HG03565 (cell line): ENCODE results near the gene AGAP1.

Experiments
- ATAC-seq: cut with Tn5 transposase; IDR thresholded peaks from one replicate; pipeline ENCODE4 v1.9.1; 2021; ENCODE audit warnings: mild to moderate bottlenecking, moderate library complexity; ENCODE audit not compliant: unreplicated experiment

AGAP1 gene

DNA sequence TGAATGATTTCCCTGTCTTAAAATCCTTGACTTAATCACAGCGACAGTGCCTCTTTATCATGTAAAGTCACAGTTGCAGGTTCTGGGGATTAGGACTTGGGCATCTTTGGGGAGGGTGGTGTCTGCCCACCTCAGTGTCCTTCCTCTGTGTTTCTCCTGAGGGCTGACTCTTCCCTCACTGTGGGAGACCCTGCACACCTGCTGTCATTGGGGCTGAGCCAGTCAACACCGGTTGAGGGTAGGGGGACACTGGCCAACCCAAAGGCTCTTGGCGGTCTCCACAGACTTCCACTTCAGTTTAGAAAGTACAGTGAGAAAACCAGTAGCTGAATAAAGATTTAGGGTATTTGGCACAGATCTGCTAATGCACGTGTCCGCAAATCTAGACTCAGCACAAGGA is 36.9 kb downstream of the AGAP1 start:
- ATAC-seq, result no peak

DNA sequence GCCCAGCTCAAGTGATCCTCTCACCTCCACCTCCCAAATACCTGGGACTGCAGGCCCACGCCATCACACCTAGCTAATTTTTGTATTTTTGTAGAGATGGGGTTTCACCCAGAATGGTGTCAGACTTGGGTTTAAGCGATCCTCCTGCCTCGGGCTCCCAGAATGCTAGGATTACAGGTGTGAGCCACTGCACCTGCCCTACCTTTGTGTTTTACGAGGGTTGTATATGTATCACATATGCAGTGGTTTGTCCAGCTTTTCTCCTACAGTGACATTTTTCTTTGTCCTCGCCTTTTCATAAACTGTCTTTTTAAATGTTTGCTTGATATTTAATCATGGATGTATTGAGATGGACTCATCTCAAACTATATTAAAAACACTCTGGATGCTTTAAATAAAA is 38.5 kb downstream of the AGAP1 start:
- ATAC-seq, result no peak

DNA sequence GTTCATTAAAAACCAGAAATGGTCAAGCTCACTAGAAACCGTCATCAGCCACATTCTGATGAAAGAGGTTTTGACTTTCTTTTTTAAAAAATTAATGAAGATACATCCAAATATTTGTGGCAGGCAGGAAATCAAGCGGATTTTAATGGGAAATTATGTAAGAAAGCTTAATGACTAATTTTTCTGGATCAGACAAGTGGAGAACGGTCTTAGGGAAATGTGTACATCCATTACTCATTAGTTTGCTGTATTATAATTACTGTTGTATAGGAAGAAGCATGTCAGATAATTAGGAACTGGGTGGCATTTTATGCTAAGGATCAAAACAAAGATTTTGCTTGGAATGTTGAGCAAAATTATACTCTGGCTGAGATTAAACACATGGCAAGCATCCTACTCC is 39.4 kb downstream of the AGAP1 start:
- no peak for ATAC-seq

DNA sequence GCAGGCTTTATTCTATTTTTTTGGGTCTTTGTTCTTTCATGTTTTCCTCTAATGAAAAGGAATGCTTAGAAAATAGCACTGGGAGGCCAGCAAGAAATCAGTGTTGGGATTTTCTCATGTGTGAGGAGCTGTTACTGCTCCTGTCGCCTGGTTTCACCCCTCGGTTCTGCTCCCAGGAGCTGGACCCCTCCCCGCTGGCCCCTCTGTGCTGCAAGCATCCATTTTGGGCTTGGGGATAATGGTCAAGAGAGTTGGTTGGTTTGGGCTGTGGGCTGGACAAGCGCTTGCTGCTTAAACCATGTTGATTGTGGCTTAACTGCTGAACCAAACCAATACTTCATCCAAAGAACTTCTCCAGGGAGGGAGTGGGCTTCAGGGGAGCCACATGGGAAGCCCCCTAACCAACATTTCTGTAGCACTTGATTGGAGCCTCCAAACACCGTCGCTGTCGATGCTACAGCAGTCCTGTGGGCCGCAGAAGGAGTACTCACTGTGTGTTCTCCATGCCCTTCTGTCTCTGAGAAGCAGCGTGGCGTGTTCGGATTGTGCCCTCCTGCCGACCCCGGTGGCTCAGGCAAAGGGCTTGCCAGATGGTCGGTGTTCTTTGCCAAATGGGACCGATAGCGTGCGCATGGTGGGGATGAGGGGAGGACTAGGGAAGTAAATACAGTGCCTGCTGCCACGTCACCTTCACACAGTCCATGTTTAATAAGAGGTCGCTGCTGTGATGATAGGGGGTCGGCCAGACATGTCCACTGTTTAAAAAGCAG is 40.0 kb downstream of the AGAP1 start:
- no peak for ATAC-seq

DNA sequence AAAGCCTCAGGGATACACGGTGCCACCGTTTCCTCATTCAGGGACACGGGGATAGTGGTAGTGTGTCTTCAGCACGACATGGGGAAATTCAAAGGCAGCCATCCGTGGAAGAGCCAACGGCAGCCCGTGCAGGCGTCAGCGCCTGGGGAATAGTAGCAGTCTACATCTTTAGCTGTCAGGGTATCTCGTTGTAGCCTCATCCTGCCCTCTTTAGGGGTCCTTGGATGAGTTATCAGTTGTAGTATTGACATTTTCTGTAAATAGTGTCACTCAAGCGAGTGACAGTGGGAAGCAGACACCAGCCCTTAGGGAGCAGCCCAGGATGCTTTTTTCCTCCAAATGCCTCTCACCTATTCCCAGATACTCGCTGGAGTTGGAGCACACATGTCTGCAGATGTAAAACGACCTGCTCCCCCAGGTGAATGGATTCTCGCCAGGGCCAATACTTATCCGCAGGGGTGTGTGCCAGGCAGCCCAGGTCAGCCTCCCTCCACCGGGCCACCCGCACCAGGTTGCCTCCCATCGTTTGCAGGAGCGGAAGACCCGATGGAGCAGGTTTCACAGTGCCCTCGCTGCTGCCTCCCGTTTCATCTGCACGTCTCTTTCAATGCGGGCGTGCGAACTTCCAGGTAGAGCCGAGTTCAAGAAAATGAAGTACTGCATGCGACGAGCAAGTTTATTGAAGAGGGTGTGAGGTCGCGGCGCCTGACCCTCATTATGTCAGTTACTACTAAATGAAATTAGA is 41.0 kb downstream of the AGAP1 start:
- ATAC-seq, result no peak

DNA sequence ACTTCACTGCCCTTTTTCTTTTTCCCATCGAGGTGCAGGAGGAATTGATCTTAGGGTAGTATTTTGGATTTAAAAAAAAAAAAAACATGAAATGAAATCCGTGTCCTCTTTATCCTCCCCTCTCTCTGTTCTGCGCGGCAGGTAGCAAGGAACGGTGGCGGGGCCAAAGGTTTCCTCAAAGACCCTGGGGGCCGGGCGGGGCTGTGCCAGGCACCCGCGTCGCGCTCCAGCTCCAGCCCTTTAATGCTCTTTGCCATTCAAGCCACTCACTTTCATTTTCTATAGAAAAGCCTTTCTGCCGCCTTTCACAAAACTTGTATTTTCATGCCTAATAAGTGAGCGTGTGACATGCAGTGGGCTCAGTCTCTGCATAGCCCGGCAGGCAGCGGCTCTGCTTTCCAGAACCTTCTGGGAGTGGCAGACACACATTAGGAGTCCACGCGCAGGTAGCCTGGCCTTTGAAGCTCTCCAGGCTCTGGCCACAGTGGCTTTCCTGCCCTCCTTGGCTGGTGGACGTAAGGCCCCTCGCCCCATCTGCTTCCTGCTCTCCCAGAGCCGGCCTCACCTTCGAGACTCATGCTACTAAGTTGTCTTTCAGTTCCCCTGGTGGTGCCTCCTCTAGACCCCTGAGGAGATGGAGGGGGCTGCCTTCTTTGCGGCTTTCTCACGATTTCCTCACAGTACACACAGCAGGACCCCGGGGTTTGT is 41.7 kb downstream of the AGAP1 start:
- no peak for ATAC-seq

DNA sequence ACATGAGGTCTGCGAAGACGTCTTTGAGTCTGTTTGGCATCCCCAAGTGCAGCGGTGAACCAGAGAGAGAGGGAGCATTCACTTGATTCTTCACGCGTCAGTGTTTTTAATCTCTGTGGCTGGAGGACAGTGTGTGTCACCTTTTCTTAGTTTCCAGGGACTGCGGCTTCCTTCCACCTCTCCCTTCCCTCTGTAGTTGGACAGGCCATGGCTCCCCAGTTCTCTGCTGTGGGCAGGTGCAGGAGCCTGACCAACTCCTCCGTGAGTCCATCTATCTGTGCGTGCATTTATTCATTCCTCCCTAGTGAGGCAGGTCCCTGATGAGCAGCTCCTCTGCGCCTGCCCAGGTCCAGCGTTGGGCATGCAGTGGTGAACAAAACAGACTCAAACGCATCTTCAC is 42.9 kb downstream of the AGAP1 start:
- ATAC-seq, result no peak

DNA sequence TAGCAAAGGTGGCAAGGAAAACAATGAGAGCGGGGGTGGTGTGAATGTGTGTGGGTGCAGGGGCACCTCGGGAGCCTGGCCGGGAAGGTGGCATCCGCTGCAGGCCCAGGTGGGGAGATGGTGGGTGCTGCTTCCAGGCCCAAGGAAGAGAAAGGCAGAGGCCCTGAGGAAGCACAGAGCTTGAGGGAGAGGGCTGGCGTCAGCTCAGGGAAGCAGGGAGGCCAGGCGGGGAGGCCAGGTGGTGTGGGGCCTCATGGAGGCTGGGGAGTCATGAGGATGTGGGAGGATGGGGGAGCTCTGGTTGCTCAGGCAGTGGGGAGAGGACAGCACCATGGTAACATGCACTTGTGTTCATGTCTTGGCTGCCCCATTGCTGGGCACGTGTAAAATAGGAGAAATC is 43.3 kb downstream of the AGAP1 start:
- no peak for ATAC-seq

DNA sequence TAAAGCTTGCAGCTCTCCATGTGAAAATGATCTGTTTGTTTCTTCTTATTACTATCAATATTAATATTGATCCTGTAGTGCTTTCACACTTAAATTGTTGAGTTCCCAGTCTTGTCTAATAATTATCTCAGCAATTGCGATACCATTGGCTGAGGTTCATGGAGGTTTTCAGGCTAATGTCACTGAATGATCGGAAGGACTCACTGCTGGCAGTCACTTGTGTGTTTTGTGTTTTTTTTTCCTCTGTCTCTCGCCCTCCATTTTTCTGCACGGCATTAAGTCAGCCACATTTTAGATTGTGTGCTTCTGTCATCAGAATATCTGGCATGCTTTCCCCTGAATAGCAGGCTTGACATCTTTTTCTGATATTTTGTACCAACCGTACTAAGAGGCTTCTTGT is 43.7 kb downstream of the AGAP1 start:
- no peak for ATAC-seq

DNA sequence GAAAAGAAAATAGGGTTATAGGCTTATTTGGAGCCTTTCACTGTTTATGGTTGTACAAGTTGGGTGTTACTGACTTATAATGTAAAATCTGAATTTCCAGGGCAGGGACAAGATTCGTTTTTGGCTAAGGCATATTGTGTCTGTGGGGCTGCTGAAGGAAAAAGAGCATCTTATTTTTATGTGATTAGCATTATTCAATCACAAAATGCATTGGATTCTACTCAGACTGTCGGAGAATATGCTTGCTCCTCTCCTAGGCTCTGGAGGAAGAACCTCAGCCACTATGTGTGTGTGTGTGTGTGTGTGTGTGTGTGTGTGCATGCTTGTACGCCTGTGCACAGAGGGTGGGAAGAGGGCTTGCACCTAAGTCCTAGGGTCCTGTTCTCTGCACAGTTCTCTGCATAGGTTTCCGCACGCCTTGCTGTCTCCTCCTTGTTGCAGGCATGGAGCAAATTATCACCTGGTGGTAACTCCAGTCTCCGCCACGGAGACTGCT is 44.3 kb downstream of the AGAP1 start:
- no peak for ATAC-seq

DNA sequence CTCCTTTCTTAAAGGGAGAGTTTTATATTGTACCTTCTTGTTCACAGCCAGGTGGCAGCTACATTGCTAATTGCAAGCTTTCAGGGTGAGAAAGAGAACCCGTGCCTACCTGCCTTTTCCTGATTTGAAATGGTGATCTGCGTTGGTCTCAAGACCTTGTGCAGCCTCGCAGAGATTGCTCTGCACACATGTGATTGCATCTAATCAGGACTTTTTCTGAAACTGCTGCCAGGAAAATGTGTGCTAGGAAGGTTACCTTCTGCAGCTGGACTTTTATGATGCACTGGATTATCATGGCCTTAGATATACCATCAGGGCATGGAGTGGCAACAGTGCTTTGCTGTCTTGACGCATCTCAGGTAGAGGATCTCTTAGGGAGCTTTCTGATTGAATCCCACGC is 45.1 kb downstream of the AGAP1 start:
- no peak for ATAC-seq

DNA sequence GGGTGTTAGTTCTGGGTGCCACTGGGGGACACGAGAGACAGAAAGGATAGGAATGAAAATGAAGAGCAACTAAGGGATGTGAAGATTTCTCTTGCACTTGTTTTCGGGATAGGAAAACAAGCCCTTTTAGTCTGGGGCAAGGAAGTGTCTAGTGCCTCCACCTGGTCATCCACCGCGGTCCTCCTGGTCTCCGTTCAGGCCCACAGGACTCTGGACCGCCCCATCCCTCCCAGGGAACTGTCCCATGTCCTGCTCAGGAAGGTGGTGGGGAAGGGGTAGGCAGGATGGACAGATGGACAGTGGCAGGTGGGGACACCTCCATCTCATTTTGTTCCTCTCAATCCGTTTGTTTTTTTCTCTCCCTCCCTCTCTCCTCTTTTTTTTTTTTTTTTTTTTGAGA is 45.9 kb downstream of the AGAP1 start:
- ATAC-seq, result no peak

DNA sequence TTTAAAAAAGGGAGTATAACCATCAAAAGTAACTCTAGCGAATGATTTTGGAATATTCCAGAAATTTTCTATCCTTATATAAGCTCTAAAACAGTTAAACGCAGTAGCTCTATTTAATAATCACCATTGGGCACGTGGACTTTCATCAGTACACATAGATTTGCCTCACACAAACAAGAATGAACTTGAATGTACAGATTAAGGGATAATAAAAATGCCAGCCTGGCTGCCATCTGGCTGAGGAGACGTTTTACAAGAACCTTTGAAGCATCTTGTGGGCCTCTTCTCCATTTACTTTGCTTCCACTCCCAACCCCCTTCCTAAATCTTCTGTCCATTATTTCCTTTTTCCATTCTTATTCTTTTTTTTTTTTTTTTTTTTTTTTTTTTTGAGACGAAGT is 47.2 kb downstream of the AGAP1 start:
- ATAC-seq, result no peak

DNA sequence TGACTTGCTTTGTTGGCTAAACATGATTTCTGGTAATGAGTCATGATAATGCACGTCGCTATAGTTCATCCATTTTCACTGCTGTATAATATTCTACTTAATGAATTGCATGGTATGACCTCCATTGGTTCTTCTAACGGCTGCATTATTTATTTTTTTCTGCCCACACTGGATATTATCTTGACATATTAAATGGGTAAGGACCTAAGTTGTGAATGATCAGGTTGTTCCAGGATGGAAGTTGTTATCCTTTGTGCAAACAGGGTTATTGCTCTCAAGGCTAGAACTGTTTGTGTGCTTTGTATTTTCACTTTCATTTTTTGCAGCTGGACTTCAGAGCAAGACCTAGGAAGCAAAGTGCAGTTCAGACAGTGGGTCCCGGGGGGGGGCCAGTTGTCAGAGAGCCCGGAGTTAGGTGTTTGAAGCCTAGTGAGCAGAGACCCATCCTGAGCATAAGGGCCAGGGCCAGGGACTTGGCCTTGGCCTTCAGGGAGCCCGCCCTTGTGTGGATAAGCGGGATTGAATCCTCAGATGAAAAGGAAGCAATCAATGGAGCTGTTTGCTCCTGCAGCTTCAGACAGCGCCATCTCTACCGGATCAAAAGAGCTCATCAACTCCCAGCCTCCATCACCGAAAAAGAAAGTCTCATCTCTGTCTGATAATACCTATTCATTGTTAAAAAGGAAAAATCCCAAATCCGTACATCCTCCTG is 48.2 kb downstream of the AGAP1 start:
- ATAC-seq, result no peak

DNA sequence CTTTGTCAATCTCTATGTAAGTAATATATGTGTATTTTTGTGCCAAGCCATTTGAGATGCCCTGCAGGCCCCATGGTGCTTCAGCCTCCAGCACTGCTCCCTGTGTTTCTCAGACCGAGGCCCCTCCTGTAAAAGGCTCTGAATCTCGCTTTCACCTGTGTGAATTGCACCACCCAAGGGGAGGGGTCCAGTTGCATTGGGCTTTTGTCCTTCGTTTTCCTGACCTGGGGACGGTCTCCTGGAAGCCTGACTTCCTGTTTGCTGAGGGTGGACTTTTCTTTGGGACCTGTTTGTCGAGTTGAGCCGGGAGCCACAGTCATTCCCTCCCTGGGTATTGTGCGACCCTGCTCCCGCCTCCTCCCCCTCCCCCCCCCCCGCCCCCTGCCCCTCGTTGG is 48.9 kb downstream of the AGAP1 start:
- no peak for ATAC-seq

DNA sequence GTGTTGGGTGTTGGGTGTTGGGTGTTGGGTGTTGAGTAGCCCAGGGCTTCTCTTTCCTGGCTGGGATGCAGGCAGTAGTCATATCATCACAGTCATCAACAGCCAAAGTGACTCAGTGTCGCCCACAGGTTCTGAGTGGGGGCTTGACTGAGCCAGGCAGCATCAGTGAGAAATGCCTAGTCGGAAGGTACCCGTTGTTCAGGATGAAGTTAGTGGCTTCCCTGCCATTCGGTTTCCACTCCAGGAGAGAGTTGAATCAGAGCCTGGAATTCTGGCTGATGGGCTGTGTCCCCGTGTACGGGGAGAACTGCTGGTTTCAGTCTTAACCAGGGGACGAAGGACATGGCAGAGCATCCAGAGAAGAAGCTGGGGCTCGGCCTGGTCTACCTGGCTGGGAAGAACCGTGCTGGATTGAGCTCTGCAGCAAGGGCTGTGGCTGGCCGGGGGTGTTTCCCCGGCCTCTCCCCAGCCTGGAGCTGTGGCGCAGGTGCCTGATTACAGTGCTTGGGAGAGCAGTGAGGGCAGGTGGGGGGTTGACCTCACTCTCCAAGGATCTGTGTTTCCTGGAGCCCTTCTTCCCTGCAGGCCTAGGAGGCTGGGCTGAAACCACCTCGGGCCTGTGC is 49.4 kb downstream of the AGAP1 start:
- no peak for ATAC-seq

DNA sequence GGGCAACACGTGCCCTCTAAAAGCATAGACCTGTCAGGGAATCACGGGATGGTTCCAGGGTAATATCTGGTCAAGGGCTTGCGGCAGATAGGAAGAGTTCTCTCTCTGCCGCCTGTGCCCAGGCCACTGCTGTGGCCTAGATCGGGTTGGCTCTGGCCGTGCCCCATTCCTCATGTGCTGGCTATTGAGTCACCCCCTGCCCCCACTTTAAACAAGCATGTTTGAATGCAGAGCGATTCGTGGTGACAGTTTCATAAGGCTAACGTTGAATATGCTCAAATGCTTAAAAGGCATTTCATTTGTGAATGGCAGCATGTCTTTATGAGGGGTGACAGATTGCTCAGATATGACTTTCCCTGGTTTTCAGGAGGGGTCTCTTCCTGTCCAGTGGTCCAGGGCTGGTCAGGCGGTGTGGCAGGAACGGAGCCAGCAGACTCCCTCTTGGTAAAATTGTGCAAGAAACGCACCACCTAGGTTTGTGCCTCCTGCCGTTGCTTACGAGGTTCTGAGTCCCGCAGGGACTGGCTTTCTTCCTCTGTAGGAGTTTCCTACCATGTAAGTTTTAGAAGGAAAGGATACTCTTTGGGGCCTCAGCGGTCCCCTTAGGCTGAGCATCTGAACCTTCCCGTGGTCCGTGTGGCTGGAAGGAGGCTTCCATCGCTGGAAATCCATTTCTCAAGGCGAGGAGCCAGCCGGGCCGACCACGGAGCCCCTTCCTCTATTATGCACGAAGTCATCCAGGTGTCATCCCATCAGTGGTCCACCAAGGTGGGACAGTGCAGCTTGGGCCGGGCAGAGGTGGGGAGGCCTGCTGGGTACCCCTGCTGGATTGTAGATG is 50.2 kb downstream of the AGAP1 start:
- ATAC-seq, result no peak

DNA sequence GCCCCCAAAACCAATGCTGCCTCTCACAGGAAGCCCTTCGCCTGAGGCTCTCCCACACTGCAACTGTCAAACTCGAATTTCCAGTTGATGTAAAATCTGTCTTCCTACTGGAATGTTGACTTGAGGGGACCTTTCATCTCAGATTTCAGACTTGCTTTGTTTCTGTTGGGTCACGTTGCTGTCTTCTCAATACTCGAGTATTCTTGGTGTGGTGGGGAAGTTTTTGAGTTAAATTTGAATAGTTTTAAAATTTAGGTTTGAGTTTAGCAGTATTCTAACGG is 50.8 kb downstream of the AGAP1 start:
- ATAC-seq, result no peak

DNA sequence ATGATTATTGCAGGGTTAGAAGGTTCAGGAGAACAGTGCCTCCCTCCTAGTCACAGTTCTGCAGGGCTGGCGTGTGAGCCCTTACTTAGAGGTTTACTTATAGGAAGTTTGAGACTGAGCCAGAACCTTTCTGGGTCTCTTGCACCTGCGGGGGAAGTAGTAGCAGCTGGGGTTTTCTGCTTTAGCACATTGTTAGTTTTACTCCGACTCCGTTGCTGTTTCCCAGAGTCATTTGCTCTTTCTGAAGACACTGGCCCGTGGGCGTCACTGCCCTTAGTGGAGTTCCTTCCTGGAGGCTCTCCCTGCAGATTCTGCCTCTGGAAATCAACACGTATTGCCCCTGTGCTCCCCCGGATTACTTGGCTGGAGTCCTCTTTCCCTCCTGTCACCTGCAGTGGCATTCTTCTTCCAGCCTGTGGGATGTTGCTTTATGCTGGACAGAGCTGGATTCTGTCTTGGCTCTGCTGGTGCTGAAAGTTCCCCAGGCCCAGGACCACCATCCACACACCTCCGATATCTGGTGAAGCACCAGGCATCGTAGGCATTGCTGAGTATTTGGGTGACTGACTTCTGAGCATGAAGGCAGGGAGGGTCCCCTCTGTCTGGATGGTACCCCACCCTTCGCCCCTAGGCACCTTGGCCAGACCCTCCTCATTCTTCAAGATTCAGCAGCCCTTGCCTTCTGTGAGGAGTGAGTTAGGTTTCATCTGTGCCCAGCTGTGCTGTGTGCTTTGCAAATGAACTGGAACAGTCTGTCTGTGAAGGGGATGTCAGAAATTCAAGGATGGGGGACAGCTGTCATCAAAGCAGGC is 51.7 kb downstream of the AGAP1 start:
- no peak for ATAC-seq

DNA sequence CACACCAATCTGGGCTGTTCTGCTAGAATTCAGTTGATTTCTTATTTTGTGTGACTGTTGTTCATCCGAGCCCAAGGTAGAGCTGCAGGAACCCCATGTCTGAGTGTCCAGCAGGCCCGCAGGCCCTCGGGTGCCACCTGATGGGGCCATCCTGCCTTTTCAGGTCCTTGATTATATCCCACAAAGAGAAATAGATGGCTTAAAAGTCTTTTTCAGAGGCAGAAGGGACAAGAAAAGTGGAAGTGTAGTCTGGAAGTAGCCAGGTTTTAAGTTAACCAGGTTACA is 52.2 kb downstream of the AGAP1 start:
- ATAC-seq, result no peak
